Measurements from ENCODE around the gene RHEB. TPM values are rescaled to one million over a fixed set of nuclear protein-coding genes. Genes with fewer than 3 reads are reported as not detected.
A peak's percentile ranks its signal among the peaks of the same experiment; 100 is the strongest.

RHEB gene
- total RNA-seq, 1 experiment from 2014 or later, result 114 TPM

GRCh38 chr7:151501676-151502075 is 18.0 kb downstream of the RHEB start:
- peak overlapping the region; percentile 71 to 86 (median 76); a peak in 2 of 7 replicates for H3K27ac Mint-ChIP-seq
- no peaks in the 10 kb centered on the region for H3K27me3 Mint-ChIP-seq (ENCODE audit: low read depth)
- H3K4ac ChIP-seq (ENCODE audit: low read depth, low read length), result no peak overlapping the region
- TF ChIP-seq, protein P1, sequence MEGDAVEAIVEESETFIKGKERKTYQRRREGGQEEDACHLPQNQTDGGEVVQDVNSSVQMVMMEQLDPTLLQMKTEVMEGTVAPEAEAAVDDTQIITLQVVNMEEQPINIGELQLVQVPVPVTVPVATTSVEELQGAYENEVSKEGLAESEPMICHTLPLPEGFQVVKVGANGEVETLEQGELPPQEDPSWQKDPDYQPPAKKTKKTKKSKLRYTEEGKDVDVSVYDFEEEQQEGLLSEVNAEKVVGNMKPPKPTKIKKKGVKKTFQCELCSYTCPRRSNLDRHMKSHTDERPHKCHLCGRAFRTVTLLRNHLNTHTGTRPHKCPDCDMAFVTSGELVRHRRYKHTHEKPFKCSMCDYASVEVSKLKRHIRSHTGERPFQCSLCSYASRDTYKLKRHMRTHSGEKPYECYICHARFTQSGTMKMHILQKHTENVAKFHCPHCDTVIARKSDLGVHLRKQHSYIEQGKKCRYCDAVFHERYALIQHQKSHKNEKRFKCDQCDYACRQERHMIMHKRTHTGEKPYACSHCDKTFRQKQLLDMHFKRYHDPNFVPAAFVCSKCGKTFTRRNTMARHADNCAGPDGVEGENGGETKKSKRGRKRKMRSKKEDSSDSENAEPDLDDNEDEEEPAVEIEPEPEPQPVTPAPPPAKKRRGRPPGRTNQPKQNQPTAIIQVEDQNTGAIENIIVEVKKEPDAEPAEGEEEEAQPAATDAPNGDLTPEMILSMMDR (conservative IDR thresholded peaks at IDR 0.05), result no peak
- H3K79me2 ChIP-seq (ENCODE audit: insufficient read depth, low read length), result peaks cover 66% of the 10 kb centered on the region; the same call in 1 of the 2 replicates
- no peak for DNase-seq
- H2AK5ac ChIP-seq (ENCODE audit: insufficient read length, low read length), result no peak overlapping the region
- no peak overlapping the region for H3K27ac ChIP-seq (ENCODE audit: insufficient read length, low read depth, low read length)
- H3K9ac ChIP-seq (ENCODE audit: extremely low read depth, insufficient read length, low read length), result no peak overlapping the region
- H3K4me2 ChIP-seq (ENCODE audit: insufficient read depth, insufficient read length, low read length), result no peak overlapping the region
- H2BK20ac ChIP-seq (ENCODE audit: low read depth, low read length, poor library complexity, severe bottlenecking), result no peak overlapping the region
- no peak overlapping the region for H2AFZ ChIP-seq (ENCODE audit: low read length)
- H2BK15ac ChIP-seq (ENCODE audit: low read depth, low read length), result no peak overlapping the region
- H3K9me3 Mint-ChIP-seq, result no peaks in the 10 kb centered on the region
- H4K5ac ChIP-seq (ENCODE audit: insufficient read length, low read depth, low read length), result no peak overlapping the region
- H3K23me2 ChIP-seq (ENCODE audit: insufficient read length, low read depth, low read length, poor library complexity, severe bottlenecking), result no peaks in the 10 kb centered on the region
- no peak overlapping the region for H3K23ac ChIP-seq (ENCODE audit: insufficient read length, low read depth, low read length)
- peaks cover 4% of the 10 kb centered on the region for H4K20me1 ChIP-seq (ENCODE audit: control insufficient read depth, insufficient read depth, insufficient read length)
- peaks cover 53 to 62% of the 10 kb centered on the region in 2 experiments for H3K4me1 Mint-ChIP-seq
- H3K27me3 ChIP-seq (ENCODE audit: insufficient read depth, low read length), result no peaks in the 10 kb centered on the region
- H4K91ac ChIP-seq (ENCODE audit: insufficient read length, low read depth, low read length), result no peak overlapping the region
- H3K56ac ChIP-seq (ENCODE audit: insufficient read length, low read depth, low read length), result no peak overlapping the region
- WGBS (ENCODE audit: extremely low coverage, insufficient read length, low lambda C conversion rate), result no CpG with 5 or more reads among the region's 15 CpGs
- no peak overlapping the region for H3T11ph ChIP-seq (ENCODE audit: low read length)
- peaks cover 7% of the 10 kb centered on the region; the same call in 1 of the 2 replicates for H3K4me1 ChIP-seq (ENCODE audit: insufficient read depth, low read length)
- no peak overlapping the region for H2BK120ac ChIP-seq (ENCODE audit: low read depth, low read length, poor library complexity, severe bottlenecking)
- peaks cover 0 to 7% (median 3%) of the 10 kb centered on the region in 3 experiments; a peak in 4 of 7 replicates for H3K36me3 Mint-ChIP-seq (ENCODE audit: insufficient read depth in 1 of 3, low read depth in 3 of 3)
- no peaks in the 10 kb centered on the region for H3K9me3 ChIP-seq (ENCODE audit: control insufficient read depth, low read depth, low read length)
- no peak overlapping the region for H4K8ac ChIP-seq (replicated peaks; ENCODE audit: insufficient read length, low read depth, low read length)
- H3K79me1 ChIP-seq (ENCODE audit: insufficient read depth, low read depth, low read length, poor library complexity, severe bottlenecking), result peaks cover 6% of the 10 kb centered on the region
- no peak overlapping the region for H3K14ac ChIP-seq (ENCODE audit: insufficient read depth, low read length)
- no peak overlapping the region for H3K4me3 Mint-ChIP-seq
- H2BK12ac ChIP-seq (ENCODE audit: insufficient read length, low read depth, low read length), result no peak overlapping the region
- H2BK5ac ChIP-seq (ENCODE audit: insufficient read length, low read length), result no peak overlapping the region
- H3K18ac ChIP-seq (ENCODE audit: insufficient read length, low read depth, low read length), result no peak overlapping the region

Data from H9 (cell line).